ENCODE results near the gene CCDC190.
A peak's percentile ranks its signal among the peaks of the same experiment; 100 is the strongest.

DNA sequence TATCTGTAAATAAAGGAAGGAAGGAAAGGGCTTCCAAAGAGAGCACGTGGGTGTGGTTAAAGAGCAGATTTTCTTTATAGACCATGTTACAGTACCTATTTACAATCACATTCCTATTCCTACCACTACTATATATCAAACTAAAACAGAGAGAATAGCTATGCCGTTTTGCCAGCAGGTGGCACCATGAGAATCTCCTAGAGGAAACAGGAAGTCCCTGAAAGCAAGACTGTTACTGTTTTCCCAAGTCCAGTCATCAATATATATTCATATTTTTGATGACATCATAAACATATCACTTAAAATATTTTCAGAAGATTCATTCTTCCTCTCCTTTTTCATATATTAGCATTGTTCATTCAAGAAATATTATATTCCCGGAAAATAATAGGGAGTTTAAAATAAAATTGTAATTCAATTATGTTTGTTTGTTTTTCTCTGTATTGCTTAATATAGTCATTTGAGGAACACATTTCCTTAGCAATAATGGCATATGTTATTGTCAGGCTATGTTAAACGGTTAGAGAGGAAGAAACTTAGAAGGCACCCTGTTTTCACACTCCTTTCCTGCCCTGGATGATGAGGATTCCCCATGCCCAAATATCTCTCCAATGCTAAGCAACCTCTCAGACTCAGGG, 6.6 kb downstream of the CCDC190 start:
- peak; percentile 56 to 71 (median 68) for TF ChIP-seq CTCF (optimal IDR thresholded peaks at IDR 0.05 in 1 of 3, IDR thresholded peaks at IDR 0.05 in 1 of 3, conservative IDR thresholded peaks at IDR 0.05 in 1 of 3; ENCODE audit: extremely low read depth in 1 of 3, insufficient read depth in 2 of 3, low read length in 3 of 3)
- TF ChIP-seq EZH2 (IDR thresholded peaks at IDR 0.05; ENCODE audit: low read length), result no peak
